HG03095 (cell line): Measurements from ENCODE around the gene RTL1.

Source experiments
- ATAC-seq: cut with Tn5 transposase; IDR thresholded peaks from one replicate; pipeline ENCODE4 v1.9.1; 2021; ENCODE audit warnings: moderate library complexity; ENCODE audit not compliant: unreplicated experiment

RTL1 gene

GRCh38 chr14:100836941-100837804, 66.3 kb downstream of the RTL1 start:
- no peak for ATAC-seq

GRCh38 chr14:100836311-100836805, 67.2 kb downstream of the RTL1 start:
- ATAC-seq = no peak

GRCh38 chr14:100835548-100836310, 67.8 kb downstream of the RTL1 start:
- no peak for ATAC-seq

GRCh38 chr14:100834794-100835547, 68.6 kb downstream of the RTL1 start:
- ATAC-seq = no peak

GRCh38 chr14:100834082-100834793, 69.3 kb downstream of the RTL1 start:
- ATAC-seq = no peak

GRCh38 chr14:100832311-100832960, 71.1 kb downstream of the RTL1 start:
- no peak for ATAC-seq

- ATAC-seq = no peak
Measured at GRCh38 chr14:100830681-100831080, 72.8 kb downstream of the RTL1 start.
